ENCODE measurements around the gene INO80B. TPM values are rescaled to one million over a fixed set of nuclear protein-coding genes. Genes with fewer than 3 reads are reported as not detected.

INO80B gene
- total RNA-seq, 1 experiment from 2014 or later, result 24.0 TPM

DNA sequence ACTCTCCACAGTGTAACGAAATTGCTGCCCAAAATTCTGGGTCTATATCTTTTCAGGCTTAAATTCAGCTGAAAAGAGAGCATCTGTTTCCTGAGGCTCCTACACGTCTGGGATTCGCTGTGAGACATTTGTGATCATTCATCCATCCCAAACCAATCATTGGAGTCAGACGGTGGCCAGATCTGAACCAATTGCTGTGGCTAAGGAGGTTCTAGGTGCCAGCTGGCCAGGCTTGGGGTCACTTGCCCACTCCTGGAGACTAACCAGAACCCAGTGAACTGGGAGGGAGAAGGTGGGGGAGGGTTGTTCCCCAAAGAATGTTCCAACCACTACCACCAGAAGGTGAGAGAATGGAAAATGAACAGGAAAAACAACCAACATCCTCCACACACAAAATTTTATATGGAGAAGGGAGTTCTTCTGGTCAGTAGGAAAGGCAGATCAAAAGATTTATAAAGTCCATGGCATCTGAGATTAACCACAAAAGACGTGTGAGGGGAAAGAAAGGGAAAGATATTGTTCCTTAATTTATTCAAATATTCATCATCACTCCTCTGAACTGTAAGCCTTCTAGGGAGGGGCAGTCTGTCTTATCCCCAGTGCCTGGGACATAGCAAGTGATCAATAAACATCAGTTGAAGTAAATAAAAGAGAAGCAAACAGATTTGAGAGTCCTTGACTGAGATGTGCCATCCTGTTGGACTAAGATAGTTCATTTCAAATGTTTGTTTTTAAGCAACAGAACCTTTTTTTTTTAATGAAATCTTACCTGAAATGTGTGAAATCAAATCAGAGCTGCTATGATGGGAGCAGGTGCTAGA, 10.2 kb upstream of the INO80B start (continued):
- TF ChIP-seq SP1 (IDR thresholded peaks at IDR 0.05; ENCODE audit: low read depth), result no peak
- TF ChIP-seq CBX3 (IDR thresholded peaks at IDR 0.05; ENCODE audit: low read depth), result no peak

DNA sequence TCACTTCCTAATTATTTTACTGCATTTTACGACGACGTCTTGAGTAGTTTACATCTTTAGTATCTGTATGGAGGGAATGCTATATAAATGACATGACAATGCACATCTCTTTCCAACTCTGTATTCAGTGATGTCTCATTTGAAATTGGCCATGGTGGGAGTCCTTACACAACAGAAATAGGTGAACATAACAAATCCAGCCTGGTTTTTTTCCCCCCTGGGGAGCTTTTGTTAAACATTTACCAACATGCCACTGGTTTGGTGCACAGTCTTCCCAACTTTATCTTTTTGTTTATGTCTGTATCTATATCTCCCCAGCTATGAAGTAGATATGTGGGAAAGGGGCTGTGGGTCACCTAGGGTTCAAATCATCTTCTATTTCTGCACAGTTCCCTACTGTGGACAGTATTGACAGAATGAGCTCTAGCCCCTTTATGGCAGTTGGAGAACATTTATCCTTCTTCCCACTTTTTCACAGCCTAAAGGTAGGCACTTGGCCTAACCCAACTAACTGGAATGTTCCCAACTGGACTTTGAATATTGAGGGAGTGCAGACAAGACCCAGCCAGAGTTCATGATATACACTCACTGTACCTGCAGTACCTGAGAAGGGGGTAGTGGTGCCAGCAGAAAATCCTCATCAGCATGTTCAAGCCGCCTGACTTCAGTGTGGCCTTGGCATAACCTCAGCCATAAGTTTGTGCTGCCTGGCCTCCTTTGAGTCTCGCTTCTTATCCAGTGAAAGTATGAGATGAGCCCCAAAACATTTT, 7.5 kb upstream of the INO80B start:
- H3K27me3 ChIP-seq (ENCODE audit: insufficient read depth, low read length), result no peaks in the 10 kb centered on the region
- H3K79me2 ChIP-seq (ENCODE audit: insufficient read depth, low read length), result no peaks in the 10 kb centered on the region
- CTCF ChIA-PET, result no interaction called here
- no TSS peak for BruUV-seq (replicated peaks)
- no peak for DNase-seq (ENCODE audit: low read depth, low spot score)
- no peak overlapping the region for H3K9ac ChIP-seq (ENCODE audit: low read length)
- H2AFZ ChIP-seq (ENCODE audit: low read depth, low read length, poor library complexity, severe bottlenecking), result no peak overlapping the region
- TF ChIP-seq TCF7L2 (IDR thresholded peaks at IDR 0.05; ENCODE audit: borderline replicate concordance, extremely low read depth, insufficient read depth, insufficient read length), result no peak
- TF ChIP-seq RAD21 (IDR thresholded peaks at IDR 0.05; ENCODE audit: low read depth), result no peak
- TF ChIP-seq, protein P1, sequence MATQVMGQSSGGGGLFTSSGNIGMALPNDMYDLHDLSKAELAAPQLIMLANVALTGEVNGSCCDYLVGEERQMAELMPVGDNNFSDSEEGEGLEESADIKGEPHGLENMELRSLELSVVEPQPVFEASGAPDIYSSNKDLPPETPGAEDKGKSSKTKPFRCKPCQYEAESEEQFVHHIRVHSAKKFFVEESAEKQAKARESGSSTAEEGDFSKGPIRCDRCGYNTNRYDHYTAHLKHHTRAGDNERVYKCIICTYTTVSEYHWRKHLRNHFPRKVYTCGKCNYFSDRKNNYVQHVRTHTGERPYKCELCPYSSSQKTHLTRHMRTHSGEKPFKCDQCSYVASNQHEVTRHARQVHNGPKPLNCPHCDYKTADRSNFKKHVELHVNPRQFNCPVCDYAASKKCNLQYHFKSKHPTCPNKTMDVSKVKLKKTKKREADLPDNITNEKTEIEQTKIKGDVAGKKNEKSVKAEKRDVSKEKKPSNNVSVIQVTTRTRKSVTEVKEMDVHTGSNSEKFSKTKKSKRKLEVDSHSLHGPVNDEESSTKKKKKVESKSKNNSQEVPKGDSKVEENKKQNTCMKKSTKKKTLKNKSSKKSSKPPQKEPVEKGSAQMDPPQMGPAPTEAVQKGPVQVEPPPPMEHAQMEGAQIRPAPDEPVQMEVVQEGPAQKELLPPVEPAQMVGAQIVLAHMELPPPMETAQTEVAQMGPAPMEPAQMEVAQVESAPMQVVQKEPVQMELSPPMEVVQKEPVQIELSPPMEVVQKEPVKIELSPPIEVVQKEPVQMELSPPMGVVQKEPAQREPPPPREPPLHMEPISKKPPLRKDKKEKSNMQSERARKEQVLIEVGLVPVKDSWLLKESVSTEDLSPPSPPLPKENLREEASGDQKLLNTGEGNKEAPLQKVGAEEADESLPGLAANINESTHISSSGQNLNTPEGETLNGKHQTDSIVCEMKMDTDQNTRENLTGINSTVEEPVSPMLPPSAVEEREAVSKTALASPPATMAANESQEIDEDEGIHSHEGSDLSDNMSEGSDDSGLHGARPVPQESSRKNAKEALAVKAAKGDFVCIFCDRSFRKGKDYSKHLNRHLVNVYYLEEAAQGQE (IDR thresholded peaks at IDR 0.05; ENCODE audit: low read depth), result no peak
- no peak for TF ChIP-seq POLR2A (IDR thresholded peaks at IDR 0.05; ENCODE audit: borderline replicate concordance, extremely low read depth, insufficient read depth, insufficient read length)
- TF ChIP-seq ELF1 (IDR thresholded peaks at IDR 0.05; ENCODE audit: borderline replicate concordance, low read depth), result no peak
- no peak for TF ChIP-seq SP1 (IDR thresholded peaks at IDR 0.05; ENCODE audit: low read depth)
- TF ChIP-seq EZH2 (IDR thresholded peaks at IDR 0.05), result no peak
- TF ChIP-seq FOSL1 (IDR thresholded peaks at IDR 0.05; ENCODE audit: low read depth), result no peak
- TF ChIP-seq CBX3 (IDR thresholded peaks at IDR 0.05; ENCODE audit: low read depth), result no peak
- TF ChIP-seq SIN3A (IDR thresholded peaks at IDR 0.05; ENCODE audit: low read depth), result no peak
- no peak for TF ChIP-seq CTCF (IDR thresholded peaks at IDR 0.05 in 2 of 3, conservative IDR thresholded peaks at IDR 0.05 in 1 of 3; ENCODE audit: borderline replicate concordance in 1 of 3, insufficient read depth in 1 of 3, low read depth in 2 of 3, low read length in 2 of 3)
- no peak for TF ChIP-seq EGR1 (IDR thresholded peaks at IDR 0.05; ENCODE audit: low read depth)
- TF ChIP-seq POLR2AphosphoS5 (IDR thresholded peaks at IDR 0.05; ENCODE audit: low read depth, low read length), result no peak
- no peak for TF ChIP-seq ZNF274 (IDR thresholded peaks at IDR 0.05; ENCODE audit: low read depth, low read length)
- TF ChIP-seq SRF (IDR thresholded peaks at IDR 0.05; ENCODE audit: low read depth), result no peak
- TF ChIP-seq YY1 (IDR thresholded peaks at IDR 0.05; ENCODE audit: extremely low read depth, insufficient replicate concordance, low read depth, low read length), result no peak
- TF ChIP-seq, protein P2, sequence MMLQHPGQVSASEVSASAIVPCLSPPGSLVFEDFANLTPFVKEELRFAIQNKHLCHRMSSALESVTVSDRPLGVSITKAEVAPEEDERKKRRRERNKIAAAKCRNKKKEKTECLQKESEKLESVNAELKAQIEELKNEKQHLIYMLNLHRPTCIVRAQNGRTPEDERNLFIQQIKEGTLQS (IDR thresholded peaks at IDR 0.05), result no peak
- H3K4me3 ChIP-seq (replicated peaks in 1 of 2; ENCODE audit: low read depth in 1 of 2, low read length in 2 of 2), result no peak overlapping the region
- no peaks in the 10 kb centered on the region for H3K9me2 ChIP-seq (ENCODE audit: insufficient read depth)
- POLR2A ChIA-PET, result no interaction called here
- no peak overlapping the region for H3K4me2 ChIP-seq (ENCODE audit: low read length)
- H3K27ac ChIP-seq (ENCODE audit: low read depth, low read length), result no peak overlapping the region
- H3K9me3 ChIP-seq (ENCODE audit: control insufficient read depth in 1 of 2, insufficient read depth in 1 of 2, low read depth in 1 of 2, low read length in 2 of 2), result no peaks in the 10 kb centered on the region
- H3K36me3 ChIP-seq (ENCODE audit: control insufficient read depth in 1 of 2, insufficient read depth in 2 of 2, low read length in 2 of 2), result no peaks in the 10 kb centered on the region
- no peak for ATAC-seq
- intact Hi-C loops (cut with micrococcal nuclease), result no loop called here
- no peaks in the 10 kb centered on the region for H4K20me1 ChIP-seq (ENCODE audit: insufficient read depth)
- RAD21 ChIA-PET (ENCODE audit: low non-redundant PET in 1 of 2, low total read pairs in 2 of 2, uncharacterized antibody in 2 of 2, unreplicated experiment in 2 of 2), result no interaction called here
- peaks cover 20 to 33% of the 10 kb centered on the region in 2 experiments for H3K4me1 ChIP-seq (ENCODE audit: control insufficient read depth in 1 of 2, insufficient read depth in 2 of 2, low read length in 2 of 2)

Data from HCT116 (cell line).